HG02852 (cell line): ENCODE results near the gene LPCAT2.
"Not testable (repeated sequence)": the region's sequence is repeated elsewhere in the genome, so short reads cannot be mapped to it uniquely, and the experiment has no call there.

ENCODE experiments used
- ATAC-seq: cut with Tn5 transposase; IDR thresholded peaks from one replicate; pipeline ENCODE4 v1.9.1; 2021; ENCODE audit warnings: mild to moderate bottlenecking, moderate library complexity; ENCODE audit not compliant: unreplicated experiment

Gene LPCAT2

DNA sequence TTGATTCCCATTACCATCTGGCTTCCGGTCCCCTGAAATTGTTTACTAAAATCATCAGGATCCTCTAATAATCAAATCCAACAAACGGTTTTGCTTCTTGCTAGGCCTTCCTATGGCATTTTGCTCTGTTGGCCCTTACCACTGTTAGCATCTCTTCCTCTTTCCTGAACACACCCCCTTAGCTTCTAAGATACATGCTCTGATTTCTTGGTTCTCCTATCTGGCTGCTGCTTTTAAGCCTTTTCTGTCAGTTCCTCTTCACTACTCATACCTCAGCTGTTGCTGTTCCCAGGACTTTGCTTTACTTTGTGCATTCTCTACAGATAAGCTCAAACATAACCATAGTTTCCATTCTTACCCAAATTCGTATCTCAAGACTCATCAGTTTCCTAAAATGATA is 69.0 kb downstream of the LPCAT2 start:
- no peak for ATAC-seq

GRCh38 chr16:55585631-55586030 is 76.8 kb downstream of the LPCAT2 start:
- ATAC-seq, result no peak

DNA sequence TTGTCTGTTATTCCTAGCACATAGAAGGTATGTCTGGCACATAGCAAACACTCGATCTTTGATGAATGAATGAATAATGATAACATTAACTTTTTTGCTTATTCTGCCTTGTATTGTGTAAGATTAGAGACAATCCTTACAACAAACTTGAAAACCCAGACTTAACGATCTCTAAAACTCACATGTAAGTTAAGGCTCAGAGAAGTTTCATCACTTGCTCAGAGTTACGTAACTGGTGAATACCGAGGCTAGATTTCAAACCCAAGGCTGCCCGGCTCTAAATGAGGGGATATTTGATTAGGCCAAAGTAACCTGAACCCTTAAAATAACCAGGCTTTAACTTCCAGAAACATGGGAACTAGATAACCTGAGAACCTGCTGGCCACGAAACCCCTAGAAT is 79.9 kb downstream of the LPCAT2 start:
- no peak for ATAC-seq

DNA sequence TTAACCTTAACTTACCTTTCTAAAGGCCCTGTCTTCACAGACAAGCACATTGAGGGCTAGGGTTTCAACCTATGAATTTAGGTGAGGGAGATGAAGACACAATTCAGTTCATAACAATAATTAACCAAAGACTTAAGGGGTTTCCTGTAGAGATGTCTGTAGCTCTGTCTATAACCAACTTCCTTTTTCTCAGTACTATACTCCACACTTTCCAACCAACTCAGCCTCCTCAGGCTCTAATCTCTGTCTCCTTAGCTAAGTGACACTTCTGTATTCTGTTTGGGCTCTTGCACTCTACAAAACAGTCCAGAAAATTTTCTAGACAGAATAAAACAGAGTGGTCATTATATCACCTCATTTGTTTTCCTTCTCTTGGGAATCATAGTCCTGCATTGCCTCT is 83.4 kb downstream of the LPCAT2 start:
- no peak for ATAC-seq

GRCh38 chr16:55597928-55598327 is 89.1 kb downstream of the LPCAT2 start:
- no peak for ATAC-seq

GRCh38 chr16:55605754-55606336 is 97.0 kb downstream of the LPCAT2 start:
- ATAC-seq, result no peak

GRCh38 chr16:55613613-55614335 is 104.9 kb downstream of the LPCAT2 start:
- no peak for ATAC-seq

DNA sequence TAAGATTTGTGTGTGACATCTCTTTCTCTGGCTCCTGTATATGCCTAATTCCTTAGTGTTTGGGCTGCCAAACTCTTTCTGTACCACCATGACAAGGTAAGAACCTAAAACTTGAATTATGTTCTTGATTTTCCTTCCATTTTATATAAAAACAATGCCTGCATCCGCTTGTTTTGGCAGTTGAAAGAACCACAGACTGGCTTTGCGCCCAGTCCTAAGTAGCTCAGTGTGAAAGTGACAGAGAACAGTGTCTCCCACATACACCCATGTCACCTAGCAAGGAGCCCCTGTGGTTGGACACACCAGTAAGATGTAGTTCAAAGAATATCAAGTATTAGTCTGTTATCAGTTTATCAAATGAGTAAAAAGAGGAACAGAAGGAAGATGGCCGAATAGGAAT is 106.2 kb downstream of the LPCAT2 start:
- ATAC-seq, result no peak

DNA sequence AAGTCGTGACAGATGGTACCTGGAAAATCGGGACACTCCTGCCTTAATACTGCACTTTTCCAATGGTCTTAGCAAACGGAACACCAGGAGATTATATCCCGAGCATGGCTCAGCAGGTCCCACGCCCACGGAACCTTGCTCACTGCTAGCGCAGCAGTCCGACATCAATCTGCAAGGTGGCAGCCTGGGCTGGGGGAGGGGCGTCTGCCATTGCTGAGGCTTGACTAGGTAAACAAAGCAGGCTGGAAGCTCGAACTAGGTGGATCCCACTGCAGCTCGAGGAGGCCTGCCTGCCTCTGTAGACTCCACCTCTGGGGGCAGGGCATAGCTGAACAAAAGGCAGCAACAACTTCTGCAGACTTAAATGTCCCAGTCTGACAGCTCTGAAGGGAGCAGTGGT is 106.8 kb downstream of the LPCAT2 start:
- ATAC-seq, result not testable (repeated sequence)

- ATAC-seq, result no peak
These were observed 112.9 kb downstream of the LPCAT2 start for GRCh38 chr16:55621771-55622170.

DNA sequence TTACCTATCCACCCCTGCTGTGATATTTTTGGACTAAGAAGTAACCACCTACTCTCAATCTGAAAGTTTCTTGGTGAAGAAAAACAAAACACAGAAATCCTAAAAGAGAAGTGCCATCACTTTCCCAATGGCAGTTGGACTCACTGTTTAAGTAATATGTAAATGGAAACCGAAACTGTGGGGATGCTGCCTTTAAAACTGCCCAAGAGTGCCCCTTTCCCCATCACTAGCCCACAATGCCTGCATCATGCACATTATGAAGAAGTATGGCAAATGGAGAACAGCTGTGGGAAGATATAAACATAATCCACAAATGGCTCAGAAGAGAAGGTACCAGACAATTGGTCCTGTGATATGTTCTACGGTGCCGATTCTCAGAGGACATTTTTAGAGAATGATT is 113.4 kb downstream of the LPCAT2 start:
- no peak for ATAC-seq

DNA sequence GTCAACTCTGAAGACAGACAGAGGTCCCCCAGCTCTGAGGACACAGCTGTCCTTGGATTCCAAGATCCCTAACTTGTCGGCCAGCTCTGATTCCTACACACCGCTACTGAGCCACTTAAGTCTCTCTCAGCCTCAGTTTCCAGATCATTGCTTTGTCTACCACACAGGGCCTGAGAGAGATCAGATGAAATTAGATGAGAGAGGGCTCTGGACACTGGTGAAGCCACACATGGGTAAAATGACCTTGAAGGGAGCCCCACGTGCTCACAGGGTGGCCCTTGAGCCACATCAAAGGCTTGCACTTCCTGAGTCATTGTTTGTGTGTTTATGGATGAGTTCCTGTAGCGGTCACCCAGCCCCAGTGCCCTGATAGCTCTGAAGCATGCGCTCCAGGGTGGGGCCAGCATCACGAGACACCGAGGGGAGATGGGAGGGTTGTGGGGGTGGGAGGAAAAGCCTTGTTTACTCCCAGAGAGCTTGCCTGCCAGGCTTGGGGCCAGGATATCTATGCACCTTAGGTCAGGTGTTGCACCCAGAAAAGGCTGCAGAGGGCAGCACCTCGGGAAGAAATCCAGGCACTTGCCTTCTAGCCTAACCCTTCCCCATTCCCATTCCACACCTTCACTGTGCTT is 114.2 kb downstream of the LPCAT2 start:
- no peak for ATAC-seq

DNA sequence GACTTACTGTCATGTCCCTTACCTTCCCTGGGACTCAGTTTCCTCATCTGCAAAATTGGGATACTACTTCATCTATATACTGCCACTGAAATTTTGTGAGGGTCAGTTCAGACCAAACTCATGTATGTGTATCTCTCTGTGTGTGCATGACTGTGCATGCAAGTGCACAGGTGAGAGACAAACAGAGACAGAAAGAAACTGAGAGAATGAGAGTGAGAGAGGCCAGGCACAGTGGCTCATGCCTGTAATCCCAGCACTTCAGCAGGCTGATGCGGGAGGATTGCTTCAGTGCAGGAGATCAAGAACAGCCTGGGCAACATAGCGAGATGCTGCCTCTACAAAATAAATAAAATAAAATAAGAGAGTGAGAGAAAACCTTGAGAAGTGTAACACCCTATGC is 114.8 kb downstream of the LPCAT2 start:
- ATAC-seq, result no peak

DNA sequence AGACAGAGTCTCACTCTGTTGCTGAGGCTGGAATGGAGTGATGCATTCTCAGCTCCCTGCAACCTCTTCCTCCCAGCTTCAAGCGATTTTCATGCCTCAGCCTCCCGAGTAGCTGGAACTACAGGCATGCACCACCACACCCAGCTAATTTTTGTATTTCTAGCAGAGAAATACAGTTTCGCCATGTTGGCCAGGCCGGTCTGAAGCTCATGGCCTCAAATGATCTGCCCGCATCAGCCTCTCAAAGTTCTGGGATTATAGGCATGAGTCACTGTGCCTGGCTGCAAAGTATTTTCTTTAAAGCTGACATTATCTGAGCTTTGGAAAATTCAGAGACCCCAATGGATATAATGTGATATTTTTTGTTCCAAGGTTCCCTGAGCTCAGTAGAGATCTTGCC is 115.8 kb downstream of the LPCAT2 start:
- no peak for ATAC-seq

GRCh38 chr16:55625843-55626242 is 117.0 kb downstream of the LPCAT2 start:
- no peak for ATAC-seq

- no peak for ATAC-seq
These were observed 119.6 kb downstream of the LPCAT2 start for GRCh38 chr16:55628306-55628968.

- no peak for ATAC-seq
These were observed 121.9 kb downstream of the LPCAT2 start for GRCh38 chr16:55630774-55631173.

GRCh38 chr16:55632259-55632658 is 123.4 kb downstream of the LPCAT2 start:
- no peak for ATAC-seq

- ATAC-seq, result no peak
These were observed 125.3 kb downstream of the LPCAT2 start for GRCh38 chr16:55634193-55634592.
